Left colon (tissue), 2 donors: ENCODE results near the gene TFPI2. TPM values are rescaled to one million over a fixed set of nuclear protein-coding genes. Genes with fewer than 3 reads are reported as not detected.
"Not testable (repeated sequence)": the region's sequence is repeated elsewhere in the genome, so short reads cannot be mapped to it uniquely, and the experiment has no call there.

Experiments
- ATAC-seq: fragments of 200-7000 bp; cut with Tn5 transposase; one replicate; pipeline ENCODE4 v1.9.1; 2020; ENCODE audit warnings: mild to moderate bottlenecking, moderate library complexity
- DNase-seq, 2 donors: peaks; one replicate each; pipeline ENCODE4 v3.0.0-alpha.2; 2020
- intact Hi-C, 2 donors: fragments of 100-400 bp; cut with DNase I in 1 of 2; cut with micrococcal nuclease in 1 of 2; formaldehyde crosslinking; loops; one replicate each; pipeline versions ENCODE4 v1.11.2 to v1.14.0; 2022; cut with DNase I, micrococcal nuclease
- long read RNA-seq: library from polyadenylated mRNA; unstranded; transcript quantifications from one replicate; pipeline ENCODE4 v2.0.0, GENCODE V29; 2021
- total RNA-seq, 2 donors: library from RNA; stranded (reverse); fragmentation: NEBNext Ultra II Directional; extraction: Animal tissue kit (Norgen Biotek cat#: 25700); gene quantifications; one replicate each; pipeline ENCODE4 v1.2.1, GENCODE V29; 2021
- donor health status: DM: no; HTN: no; CAD: no.
- donor health status: DM: yes; HTN: yes; CAD: no.

TFPI2 gene, protein sequence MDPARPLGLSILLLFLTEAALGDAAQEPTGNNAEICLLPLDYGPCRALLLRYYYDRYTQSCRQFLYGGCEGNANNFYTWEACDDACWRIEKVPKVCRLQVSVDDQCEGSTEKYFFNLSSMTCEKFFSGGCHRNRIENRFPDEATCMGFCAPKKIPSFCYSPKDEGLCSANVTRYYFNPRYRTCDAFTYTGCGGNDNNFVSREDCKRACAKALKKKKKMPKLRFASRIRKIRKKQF
- under 1 TPM; 0.37 to 0.47 TPM for total RNA-seq
- long read RNA-seq, partial matches to known transcripts, result 0 of 1 reads
- long read RNA-seq, other reads (novel, unspliced or antisense), result 0 of 1 reads

DNA sequence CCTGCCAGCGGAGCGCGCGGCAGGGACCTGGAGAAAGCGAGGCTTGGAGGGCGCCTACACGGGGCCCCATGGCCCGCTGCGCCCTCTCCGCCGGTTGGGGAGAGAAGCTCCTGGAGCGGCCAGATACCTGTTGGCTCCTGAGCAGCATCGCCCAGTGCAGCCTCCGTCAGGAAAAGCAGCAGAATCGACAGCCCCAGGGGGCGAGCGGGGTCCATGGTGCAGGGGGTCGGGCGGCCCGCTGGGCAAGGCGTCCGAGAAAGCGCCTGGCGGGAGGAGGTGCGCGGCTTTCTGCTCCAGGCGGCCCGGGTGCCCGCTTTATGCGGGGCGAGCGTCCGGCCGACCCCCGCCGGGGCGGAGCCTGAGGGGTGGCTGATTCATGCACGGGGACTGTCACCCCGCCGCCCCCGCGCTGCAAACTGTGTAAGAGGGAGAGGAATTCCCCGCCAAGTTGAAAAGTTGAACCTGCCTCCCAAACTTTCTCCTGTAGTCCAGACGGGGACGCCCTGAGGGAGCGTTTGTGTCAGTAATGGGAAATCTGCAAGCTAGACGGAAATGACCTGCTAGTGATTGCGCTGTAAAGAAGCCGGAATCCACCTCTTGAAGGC, at the start of gene TFPI2:
Gene TFPI2 (minus strand): TSS at position 290 of the 605 bp plus-strand sequence. CDS start 75 bp downstream, at position 215.
- DNase-seq (peak in 1 of 2 donors; percentile 4), ATAC-seq (no peak)
- intact Hi-C loops, result no loop called here

DNA sequence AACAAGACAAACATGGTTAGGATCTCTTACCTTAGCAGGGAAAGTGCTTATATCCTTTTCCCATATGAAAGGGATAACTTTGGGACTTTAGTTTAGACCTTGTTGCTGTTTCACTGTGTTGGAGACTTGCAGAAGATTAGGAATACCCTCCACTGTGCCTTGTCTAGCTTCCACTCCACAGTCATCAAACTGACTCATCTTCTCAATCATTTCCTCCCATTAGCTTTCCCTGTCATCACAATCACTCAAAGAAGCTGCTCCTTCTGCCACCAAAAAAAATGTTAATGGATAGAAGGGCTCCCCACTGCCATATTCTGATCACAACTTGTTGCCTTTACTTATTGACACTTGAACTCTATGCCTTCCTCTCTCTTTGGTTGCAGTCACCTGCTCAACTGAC, 47.7 kb upstream of the TFPI2 start:
- intact Hi-C loops, result no loop called here
- ATAC-seq, result no peak
- no peak for DNase-seq

DNA sequence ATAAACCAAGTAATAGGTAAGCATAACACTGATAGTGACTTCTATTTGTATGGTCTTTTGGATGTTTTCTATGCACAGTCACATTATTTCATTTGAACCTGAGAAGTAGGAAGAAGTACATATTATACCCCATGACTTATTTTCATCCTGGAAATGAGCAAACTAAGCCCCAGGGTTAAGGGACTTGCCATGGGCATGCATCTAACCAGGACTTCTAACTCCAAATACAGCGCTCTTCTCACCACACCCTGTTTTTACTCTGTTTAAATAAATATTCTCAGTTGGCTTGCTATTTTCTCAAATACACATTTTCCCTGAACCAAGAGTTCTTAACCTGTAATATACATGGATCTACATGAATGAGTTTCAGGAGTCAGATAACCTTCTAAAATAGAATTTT, 47.3 kb upstream of the TFPI2 start:
- DNase-seq (no peak), ATAC-seq (no peak)
- intact Hi-C loops, result no loop called here

DNA sequence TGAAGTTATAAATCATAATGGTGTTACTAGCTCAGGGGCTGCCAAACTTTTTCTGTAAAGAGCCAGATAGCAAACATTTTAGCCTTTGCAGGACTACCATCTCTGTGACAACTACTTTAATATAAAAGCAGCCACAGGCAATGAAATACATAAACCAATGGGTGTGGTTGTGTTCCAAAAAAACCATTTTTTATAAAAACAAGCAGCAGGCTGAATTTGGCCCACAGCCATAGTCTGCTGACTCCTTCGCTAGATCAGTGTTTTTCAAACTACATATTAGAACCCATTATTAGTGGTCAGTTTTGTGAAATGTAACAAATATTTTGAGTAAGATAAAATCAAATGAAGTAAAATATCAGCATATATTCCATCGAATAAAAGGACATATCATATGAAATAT, 44.5 kb upstream of the TFPI2 start:
- DNase-seq (no peak), ATAC-seq (no peak)

DNA sequence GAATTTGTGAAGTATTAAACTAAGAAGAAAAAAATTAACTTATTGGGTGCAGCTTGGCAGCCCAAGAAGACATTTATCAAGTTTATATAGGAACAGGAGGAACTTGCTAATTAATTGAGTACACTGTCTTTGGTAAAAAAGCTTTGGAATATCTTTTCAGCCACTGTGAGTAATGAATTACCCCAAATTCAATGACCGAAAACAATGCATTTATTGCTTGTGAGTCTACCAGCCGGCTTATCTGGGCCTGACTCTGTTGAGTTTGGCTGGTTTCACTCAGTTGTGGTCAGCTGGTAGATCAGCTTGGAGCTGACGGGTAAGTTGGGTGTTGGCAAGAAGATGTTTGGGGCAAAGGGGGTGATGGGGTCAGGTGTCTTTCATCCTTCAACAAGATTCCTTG, 42.6 kb upstream of the TFPI2 start:
- ATAC-seq (no peak), DNase-seq (no peak)
- intact Hi-C loops, result no loop called here

More for the DNA sequence above, 44.5 kb upstream of the TFPI2 start:
- intact Hi-C loops, result no loop called here

DNA sequence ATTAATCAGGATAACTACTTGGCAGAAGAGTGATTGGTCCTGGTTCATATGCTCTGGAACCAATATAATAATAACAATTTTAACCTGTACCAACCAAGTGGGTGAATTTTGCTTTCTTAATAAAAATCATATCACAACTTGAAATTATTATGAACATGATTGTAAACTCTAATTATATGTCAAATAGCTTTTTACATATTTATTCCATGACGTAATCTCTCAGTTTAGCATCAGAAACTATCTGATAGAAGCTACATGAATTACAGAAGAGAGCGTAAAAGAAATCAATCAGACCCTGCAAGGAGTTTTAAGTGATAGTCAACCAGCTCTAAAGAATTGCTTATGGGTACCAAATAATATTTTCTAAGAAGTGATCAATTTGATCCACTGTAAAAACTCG, 41.1 kb upstream of the TFPI2 start:
- intact Hi-C loops, result no loop called here
- ATAC-seq (no peak), DNase-seq (no peak)

DNA sequence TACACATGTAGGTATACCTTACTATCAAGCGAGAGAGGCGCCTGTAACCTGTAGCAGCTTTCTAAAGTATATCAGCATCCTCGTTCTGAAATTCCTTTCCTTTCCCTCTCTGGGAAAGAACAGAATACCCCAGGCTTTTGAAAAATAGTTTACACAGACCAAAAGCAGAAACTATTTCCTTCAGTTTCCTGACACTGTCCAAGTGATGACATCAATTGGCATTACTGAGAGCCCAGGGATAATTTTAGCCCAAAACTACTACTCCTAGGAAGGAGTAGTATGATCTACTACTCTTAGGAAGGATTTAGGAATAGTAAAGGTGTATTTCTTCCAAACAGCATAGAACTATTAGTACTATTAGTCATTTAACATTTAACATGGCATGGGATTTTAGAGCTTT, 37.0 kb upstream of the TFPI2 start:
- DNase-seq, result no peak
- intact Hi-C loops, result no loop called here
- ATAC-seq, result no peak

DNA sequence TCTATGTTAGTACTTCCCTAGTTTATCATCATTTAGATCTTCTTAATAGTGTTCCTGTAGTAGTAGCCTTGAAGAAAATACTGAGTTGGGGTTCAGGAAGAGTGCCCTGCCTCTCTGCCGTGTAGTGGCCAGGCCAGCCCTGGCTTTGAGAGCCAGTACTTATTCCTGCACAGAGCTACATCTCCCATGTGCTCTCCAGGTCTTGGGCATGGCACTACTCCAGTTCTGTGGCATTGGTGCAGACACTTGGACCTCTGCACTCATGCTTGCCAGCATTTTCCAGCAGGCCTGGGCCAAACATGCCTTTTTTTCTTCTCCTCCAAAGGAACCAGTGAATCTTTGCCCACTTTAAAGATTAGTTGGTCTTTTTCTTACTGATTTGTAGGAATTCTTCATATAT, 36.2 kb upstream of the TFPI2 start:
- ATAC-seq, result no peak
- DNase-seq, result no peak
- intact Hi-C loops, result no loop called here

DNA sequence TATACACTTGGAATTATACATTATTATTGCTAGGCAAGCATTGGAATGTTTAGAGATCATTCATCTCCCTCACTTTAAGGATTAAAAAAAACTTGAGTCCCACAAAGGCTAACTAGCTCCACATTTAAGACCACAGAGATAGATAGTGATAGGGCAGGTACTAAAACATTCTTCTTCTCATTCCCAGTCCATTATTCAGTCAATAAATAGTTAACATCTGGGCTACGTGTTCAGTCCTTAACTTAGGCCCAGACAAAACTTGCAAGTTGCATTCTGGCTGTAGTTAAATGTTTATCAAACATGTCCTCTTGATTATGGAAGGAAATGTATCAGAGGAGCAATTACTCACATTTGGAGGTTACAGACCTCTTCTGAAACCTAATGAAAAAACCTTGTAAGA, 33.4 kb upstream of the TFPI2 start:
- no peak for DNase-seq
- intact Hi-C loops, result no loop called here
- no peak for ATAC-seq

DNA sequence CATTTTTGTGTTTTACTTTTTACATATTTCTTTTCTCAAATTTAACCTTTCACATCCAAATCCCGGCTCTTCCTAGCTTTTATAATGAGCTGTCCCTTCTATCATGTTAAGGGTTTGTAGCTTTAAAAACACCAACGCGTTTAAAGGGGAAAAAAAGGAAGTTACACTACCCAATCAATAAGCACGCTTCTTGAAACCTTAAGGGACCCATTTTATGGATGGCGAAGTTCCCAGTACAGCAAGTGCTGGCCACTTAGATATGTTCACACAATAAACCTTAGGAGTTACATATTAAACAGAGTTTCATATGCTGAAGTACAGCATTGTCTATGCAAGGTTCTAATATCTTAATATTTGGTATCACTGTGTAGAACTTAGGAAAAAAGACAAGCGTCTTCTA, 32.7 kb upstream of the TFPI2 start:
- ATAC-seq (no peak), DNase-seq (no peak)
- intact Hi-C loops, result no loop called here

DNA sequence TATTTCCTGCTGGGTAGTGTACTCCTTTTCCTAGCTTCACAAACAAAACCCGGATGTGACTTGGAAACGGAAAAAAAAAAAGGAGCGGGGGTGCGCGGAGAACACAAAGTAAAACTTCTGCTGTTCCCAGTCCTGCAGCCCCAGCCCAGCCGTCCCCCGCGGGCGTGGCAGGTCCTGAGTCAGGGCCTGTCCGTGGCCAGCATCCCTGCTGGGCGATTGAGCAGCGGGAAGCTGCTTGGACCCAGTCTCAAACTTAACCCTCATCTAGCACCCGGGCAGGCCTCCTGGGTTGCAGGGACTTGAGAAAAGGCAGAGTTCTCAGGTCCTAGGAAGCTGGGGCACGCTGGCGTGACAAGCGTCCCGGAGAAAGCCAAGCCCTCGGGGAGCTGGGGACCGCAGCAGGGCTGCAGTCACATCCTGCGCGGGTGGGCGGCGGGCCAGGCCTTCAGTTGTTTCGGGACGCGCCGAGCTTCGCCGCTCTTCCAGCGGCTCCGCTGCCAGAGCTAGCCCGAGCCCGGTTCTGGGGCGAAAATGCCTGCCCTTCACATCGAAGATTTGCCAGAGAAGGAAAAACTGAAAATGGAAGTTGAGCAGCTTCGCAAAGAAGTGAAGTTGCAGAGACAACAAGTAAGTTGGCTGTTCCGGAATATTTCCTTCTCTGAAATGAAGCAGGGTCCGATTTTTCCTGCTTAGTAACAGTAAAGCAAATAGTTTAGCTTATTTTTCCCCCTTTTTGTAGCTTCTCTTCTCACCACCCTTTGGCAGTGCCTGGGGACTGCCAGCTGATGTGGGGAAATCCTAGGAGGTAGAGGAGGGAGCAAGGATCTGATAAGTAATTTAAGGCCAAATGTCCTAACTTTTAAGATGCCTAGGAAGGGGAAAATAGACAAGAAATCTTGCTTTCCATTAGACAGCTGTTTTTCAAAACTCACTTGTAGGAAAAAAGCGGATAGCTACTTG, 31.3 kb upstream of the TFPI2 start, which contains the start of gene GNG11:
Gene GNG11 (plus strand): TSS at position 129 of the 960 bp plus-strand sequence. CDS start 403 bp downstream, at position 532.
- intact Hi-C loops, result no loop called here
- peak; percentile 31 for ATAC-seq

DNA sequence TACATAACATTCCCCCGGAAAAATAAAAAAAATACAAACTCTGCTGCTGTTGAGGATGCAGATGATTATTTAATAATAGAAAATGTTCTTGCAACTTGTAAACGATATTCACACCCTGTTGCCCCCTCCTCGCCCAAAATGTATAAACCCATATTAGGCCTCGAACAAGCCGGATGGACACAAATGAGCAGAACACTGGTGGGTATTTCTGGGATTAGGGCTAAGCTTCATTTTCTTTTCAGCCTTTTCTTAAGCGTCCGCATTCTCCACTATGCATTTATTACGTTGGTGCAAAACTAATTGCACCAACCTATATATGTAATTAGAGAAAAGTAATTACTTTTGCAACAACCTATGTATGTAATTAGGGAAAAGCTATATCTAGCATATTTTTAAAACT, 30.6 kb upstream of the TFPI2 start:
- intact Hi-C loops, result no loop called here
- no peak for DNase-seq
- ATAC-seq, result no peak

More for the DNA sequence above, 31.3 kb upstream of the TFPI2 start, which contains the start of gene GNG11:
- peak; percentile 45 to 55 for DNase-seq

DNA sequence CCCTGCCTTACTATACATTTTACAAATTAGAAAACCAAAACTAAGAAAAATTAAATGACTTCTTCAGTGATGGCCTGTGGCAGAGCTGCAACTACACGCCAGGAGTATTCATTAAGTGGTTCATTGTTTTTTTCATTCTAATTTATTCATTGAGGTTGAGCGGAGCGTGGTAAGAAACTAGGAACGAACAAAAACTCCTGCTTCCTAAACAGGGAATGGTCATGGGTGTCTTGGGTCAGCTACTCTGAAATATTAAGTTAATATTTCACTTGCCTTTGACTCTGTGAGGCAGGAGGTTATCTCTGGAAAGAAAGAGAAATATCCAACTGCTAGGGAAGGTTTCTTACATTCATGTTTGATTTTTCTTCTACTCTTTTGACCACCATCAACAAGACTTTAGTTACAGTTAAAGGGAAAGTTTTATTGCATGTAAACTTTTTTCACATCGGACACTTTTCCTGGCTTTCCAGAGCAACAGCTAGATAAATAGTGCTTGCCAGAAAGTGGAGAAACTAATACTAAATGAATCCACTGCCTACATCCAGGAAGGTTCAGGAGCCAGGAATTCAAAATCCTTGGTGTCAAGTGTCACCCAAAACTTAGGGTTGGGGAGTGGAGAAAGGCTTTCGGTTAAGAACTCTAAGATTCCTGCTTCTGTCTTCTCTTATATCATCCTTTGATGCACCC, 30.1 kb upstream of the TFPI2 start:
- intact Hi-C loops, result no loop called here
- DNase-seq (no peak), ATAC-seq (no peak)

DNA sequence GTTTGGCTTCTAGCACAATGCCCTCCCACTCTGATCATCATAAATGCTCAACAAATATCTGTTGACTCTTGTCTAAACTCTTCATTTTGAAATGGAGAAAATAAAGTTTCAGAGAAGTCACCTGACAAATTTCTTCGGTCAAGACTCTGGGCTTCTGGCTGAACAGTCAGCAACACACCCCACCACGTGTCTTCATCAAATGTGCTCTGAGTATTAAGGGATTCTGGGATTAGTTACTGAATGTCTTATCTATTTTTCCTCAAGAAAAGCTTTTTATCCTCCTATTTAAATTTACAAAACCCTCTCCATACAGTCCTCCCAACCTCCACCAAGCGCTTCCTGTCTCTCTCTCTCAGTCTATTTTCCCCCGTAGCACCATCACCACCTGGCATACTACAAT, 25.8 kb upstream of the TFPI2 start:
- ATAC-seq, intact Hi-C loops, DNase-seq: not testable (repeated sequence)

DNA sequence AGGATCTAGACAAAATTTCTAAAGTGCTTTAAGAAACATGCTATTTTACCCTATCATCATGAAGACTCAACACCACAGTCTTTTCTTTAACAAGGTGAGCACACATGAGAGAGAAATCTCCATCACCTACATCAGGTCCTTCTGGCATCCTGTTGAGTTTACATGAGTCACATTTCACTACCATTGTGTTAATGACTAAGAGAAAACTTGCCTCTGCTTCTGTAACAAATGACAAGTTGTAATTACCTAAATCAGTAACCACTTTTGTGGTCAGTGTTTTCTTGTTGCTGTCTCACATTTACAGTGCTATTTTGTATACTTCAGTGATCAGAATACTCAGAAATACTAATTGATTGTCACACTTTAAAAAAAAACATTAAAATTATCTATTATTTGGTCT, 25.3 kb upstream of the TFPI2 start:
- ATAC-seq, intact Hi-C loops, DNase-seq: not testable (repeated sequence)

DNA sequence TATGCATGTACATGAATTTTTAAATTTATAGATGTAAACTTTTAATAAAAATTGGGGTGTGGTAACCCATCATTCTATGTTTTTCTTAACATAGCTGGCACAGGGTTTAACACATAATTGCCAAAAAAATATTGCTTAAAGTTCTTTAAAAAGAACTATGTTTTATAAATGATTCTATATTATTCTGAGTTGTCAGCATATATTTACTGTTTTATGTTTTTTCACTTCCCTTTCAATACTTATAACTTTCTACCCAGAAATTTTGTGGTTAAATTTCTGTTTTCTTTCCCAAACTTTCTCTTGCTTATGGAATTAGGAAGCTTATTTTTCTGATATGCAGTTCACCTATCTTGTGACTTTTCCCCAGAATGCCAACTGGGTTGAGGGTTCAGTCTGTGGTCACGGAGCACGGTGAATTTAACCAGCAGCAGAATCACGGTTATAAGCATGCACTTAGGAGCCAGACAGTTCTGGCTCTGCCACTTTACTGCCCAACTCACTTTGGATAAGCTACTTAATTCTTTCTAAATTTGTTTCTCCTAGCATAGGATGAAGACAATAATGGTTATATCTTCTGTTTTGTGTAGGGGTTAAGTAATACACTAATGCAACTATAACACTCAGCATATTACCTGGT, 24.8 kb upstream of the TFPI2 start:
- DNase-seq, ATAC-seq, intact Hi-C loops: not testable (repeated sequence)

DNA sequence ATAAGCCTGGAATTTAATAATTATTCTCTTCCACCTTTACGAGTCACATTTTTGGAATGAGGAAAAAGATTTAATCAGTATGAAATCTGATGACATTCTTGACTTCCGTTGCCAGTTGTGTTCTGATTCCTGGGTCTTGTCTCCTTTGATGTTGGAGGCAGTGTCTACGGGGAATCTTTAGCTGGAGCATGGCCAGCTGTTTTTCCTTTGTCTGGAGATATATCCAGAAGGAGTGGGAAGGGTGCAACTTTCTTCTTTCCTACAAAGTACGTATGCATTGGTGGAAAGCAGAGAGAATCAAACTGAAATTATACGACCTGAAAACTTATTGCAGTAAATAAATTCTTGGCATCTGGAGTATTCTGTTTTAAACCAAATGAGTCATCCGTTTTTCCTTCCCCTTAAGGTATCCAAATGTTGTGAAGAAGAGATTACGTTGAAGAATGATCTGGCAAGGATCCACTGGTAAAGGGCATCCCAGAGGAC, 24.1 kb upstream of the TFPI2 start:
- DNase-seq (no peak), ATAC-seq (no peak)
- intact Hi-C loops, result no loop called here

DNA sequence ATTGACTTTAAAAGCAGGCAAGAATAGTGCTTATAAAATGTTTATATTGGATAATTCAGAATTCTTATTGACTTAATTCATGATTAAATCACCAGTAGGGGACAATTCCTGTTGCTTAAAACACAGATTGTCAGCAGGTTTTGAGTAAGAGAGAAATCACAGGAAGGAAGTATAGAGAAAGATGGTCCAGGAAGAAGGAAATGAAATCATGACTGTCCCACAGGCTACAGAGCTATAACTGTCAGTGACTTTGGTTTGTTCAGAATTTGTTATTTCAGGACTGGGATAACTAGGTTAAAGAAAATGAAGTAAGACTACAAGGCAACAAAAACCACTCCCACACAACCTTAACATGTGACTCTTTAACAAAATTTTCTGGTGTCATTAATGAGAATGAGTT, 22.6 kb upstream of the TFPI2 start:
- DNase-seq, result no peak
- no peak for ATAC-seq
- intact Hi-C loops, result no loop called here
